Lower leg skin (tissue), 3 donors: ENCODE data around the gene OPA3.

Source experiments
- POLR2A ChIP-seq, 2 donors: fragments of 450-650 bp; IDR thresholded peaks; one replicate each; pipeline ENCODE4 v1.6.1; 2016 to 2017; ENCODE audit warnings: antibody characterized with exemption in 2 of 2, mild to moderate bottlenecking in 1 of 2, moderate library complexity in 1 of 2
- TF ChIP-seq, protein P1 (sequence below), 3 donors: fragments of 450-650 bp; IDR thresholded peaks; one replicate each; pipeline ENCODE4 v1.5.1; 2016; ENCODE audit warnings: antibody characterized with exemption in 3 of 3, mild to moderate bottlenecking in 3 of 3, moderate library complexity in 2 of 3

GRCh38 chr19:45502111-45502510, 82.5 kb downstream of the OPA3 start:
- TF ChIP-seq, protein P1, sequence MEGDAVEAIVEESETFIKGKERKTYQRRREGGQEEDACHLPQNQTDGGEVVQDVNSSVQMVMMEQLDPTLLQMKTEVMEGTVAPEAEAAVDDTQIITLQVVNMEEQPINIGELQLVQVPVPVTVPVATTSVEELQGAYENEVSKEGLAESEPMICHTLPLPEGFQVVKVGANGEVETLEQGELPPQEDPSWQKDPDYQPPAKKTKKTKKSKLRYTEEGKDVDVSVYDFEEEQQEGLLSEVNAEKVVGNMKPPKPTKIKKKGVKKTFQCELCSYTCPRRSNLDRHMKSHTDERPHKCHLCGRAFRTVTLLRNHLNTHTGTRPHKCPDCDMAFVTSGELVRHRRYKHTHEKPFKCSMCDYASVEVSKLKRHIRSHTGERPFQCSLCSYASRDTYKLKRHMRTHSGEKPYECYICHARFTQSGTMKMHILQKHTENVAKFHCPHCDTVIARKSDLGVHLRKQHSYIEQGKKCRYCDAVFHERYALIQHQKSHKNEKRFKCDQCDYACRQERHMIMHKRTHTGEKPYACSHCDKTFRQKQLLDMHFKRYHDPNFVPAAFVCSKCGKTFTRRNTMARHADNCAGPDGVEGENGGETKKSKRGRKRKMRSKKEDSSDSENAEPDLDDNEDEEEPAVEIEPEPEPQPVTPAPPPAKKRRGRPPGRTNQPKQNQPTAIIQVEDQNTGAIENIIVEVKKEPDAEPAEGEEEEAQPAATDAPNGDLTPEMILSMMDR (IDR thresholded peaks at IDR 0.05) = no peak
- TF ChIP-seq POLR2A (IDR thresholded peaks at IDR 0.05) = no peak
